Measurements from ENCODE around the gene ASB1.
A peak's percentile ranks its signal among the peaks of the same experiment; 100 is the strongest.
"Not testable (repeated sequence)": the region's sequence is repeated elsewhere in the genome, so short reads cannot be mapped to it uniquely, and the experiment has no call there.

ASB1 gene

GRCh38 chr2:238423561-238424312, 3.0 kb upstream of the ASB1 start:
- no peak for DNase-seq (ENCODE audit: low spot score)

GRCh38 chr2:238424313-238424700, 2.4 kb upstream of the ASB1 start:
- DNase-seq (ENCODE audit: low spot score): no peak

DNA sequence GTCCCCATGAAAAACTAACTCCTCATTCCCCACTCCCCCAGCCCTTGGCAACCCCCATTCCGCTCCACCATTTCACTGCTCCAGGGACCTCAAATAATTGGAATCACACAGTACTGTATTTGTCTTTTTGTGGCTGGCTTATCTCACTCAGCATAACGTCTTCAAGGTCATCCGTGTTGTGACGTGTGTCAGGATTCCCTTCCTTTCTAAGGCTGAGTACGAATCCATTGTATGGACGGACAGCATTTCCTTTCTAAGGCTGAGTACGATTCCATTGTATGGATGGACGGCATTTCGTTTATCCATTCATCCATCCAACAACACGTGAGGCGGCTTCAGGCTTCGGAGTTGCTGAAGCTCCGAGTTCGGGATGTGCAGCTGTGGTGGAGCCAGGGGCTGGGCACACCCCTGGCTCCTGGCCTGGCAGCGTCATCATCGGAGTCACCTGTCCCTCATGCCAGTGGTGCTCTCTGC, 1.2 kb upstream of the ASB1 start:
- DNase-seq (ENCODE audit: low spot score): no peak

- DNase-seq (ENCODE audit: low spot score): peak; percentile 92
Observed at GRCh38 chr2:238425979-238426567, 654 bp upstream of the ASB1 start.

DNA sequence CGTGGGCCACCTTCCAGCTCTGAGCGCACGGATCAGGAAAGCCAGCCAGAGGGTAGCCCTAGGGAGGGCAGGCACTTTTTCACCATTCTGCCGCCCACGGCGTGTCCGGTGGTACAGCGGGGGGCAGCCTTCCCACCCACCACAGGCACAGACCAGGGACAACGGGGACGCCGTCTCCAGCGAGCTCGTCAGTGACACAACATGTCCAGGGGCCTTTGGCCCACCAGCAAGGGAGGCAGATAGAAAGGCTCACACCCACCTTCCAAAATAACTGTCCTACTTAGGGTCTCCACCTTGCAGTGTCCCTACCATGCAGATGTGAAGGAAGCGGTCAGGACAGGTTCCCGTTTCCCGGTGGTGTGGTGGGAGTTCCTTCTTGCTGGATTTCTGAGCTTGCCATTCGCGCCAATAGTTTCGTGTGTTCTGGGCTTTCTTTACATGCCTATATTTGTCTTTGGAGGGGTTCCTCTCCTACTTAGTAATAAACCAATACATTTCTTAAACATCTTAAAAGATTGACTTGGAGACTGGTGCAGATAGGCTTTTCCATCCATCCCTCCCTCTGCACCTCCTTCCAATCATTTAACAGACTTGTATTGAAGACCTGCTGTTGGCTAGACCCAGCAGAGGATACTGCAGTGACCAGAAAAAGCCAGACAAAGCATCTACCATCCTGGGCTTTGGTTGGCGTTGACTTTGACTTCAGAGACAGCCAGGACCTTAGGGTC, 872 bp downstream of the ASB1 start:
- DNase-seq (ENCODE audit: low spot score): no peak

DNA sequence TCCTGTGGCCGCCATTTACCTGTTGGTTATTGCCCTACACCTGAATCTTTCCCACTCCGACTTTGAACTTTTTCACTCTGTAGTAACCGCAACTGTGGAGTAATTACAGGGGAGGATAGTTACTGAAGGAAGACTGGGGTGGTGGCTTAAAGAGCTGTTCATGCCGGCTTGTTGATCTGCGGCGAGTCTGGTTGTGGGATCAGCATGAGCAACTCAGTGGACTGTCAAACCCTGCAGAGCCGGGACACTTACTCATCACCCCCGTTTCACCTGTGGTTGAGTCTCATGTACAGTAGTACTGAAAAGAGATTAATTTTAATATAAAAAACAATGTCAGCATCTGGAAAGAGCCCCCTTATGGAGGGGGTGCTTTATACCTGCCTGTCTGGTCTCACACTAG, 2.1 kb downstream of the ASB1 start:
- DNase-seq (ENCODE audit: low spot score): no peak

DNA sequence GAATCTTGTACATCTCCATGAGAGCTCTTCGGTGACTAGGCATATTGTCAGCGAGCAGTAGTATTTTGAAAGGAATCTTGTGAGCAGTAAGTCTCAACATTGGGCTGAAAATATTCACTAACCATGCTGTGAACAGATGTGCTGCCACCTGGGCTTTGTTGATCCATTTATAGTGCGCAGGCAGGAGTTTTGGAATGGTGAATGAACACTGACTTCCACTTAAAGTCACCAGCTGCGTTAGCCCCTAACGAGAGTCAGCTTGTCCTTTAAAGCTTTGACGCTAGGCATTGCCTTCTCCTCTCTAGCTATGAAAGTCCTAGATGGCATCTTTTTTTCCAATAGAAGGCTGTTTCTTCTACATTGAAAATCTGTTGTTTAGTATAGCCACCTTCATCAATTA, 4.1 kb downstream of the ASB1 start:
- DNase-seq (ENCODE audit: low spot score): no peak

GRCh38 chr2:238431456-238431855, 4.7 kb downstream of the ASB1 start:
- DNase-seq (ENCODE audit: low spot score): no peak

- no peak for DNase-seq (ENCODE audit: low spot score)
Observed at GRCh38 chr2:238433300-238433915, 6.7 kb downstream of the ASB1 start.

DNA sequence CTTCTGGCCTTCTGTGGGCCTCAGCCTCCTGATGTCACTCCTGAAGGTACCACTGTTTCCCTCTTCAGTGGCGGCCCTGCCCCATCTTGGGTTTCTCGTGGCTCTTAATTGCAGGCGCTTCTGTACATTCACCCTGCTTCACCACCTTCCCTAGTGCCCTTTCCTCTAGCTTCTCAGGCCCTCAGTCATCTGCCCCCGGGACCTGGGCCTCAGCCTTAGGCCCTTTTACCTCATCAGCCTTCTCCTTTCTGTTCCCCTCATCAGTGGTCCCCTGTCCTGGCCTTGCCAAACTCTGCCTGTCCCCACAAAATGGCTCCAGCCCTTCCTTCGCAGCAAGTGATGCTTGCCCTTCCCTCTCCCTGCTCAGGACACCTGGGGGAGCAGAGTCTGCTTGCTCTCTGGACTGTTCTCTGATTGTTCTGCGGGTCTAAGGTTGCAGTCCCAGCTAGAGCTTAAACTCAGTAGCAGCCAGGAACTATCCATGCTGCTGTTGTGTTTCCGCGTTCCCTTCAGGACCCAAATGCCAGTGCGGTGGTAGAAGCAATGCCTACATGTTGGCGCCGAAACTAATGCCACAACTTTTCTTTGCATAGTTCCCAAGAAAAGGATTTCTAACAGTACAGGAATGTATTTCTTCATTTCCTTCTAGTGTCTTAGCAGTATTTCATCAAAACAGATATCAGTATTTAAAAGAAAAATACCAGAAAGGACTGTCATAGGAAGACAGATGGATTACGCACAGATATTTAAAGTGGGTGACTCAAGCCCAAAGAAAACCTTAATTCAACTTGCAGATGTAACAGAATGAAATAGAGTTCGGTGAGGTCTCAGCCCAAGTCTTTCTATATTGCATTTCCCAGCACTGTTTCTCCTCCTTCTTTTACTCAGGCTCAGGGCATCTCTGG, 7.5 kb downstream of the ASB1 start:
- DNase-seq (ENCODE audit: low spot score): no peak

- DNase-seq (ENCODE audit: low spot score): no peak
Observed at GRCh38 chr2:238434846-238435751, 8.4 kb downstream of the ASB1 start.

DNA sequence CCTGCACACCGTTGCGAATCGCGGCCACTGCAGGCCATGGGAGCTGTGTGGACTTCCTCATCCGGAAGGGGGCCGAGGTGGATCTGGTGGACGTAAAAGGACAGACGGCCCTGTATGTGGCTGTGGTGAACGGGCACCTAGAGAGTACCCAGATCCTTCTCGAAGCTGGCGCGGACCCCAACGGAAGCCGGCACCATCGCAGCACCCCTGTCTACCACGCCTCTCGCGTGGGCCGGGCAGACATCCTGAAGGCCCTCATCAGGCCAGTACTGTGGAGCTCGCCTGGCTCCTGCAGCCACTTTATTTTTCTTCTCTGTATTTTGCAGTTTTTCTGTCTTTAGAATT, 9.0 kb downstream of the ASB1 start:
- DNase-seq (ENCODE audit: low spot score): no peak

DNA sequence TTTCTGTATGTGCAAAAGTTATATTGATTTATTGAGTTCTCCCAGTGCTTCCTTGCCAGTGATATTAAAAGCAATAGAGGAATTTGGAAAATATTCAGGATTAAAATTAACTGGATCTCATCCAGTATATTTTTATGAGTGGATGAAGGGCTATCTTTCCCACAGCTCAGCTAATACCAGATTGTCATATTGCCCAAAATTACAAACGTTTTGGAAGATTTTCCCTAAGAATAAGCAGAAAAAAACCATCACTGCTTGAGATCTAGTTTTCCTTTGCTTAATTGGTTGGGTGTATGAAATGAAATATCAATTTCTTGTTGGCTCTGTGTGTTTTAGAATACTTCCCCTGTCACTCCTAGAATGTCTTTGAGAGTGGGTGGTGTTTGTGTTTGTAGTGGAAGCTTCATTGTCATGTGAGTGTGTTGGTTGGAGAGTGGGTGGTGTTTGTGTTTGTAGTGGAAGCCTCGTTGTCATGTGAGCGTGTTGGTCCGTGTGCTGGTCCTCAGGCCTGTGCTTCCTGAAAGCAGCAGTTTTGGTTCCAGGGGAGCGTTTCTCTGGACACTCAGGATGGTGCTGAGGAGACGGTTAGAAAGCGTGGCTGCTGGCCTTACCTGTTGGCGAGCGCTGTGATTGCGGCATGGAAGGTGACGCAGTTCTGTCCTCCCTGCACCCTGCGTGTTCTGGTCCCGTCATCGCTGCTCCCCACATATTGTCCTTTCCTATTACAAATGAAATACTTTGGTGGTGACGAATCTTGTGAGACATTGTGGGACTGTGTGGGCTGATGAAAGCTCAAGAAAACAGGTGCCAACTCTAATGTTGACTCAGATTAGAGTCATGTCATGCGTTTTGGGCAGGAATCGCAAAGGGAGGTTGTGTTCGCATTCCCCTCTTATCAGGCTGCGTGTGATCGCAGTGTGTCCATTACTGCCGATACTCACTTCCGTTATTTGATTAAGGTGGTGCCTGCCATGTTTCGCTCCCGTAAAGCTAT, 12.4 kb downstream of the ASB1 start:
- DNase-seq (ENCODE audit: low spot score): no peak

DNA sequence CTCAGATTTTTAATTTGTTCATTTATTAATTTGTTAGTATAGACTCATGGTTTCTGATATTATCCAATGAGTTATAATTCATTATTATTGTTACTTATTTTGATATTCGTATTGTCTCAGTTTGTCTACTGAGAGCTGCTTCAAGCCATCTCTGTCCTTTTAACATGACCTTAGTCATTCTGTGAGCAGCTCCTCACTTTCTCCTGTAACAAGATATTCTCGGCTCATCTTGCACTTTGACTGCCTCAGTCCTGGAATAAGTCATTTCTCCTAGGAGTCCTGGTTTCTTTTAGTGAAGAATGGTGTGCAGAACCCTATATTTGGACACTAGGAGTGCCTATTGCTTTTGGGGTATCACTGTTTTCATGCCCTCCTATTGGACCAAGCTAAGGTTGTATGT, 13.2 kb downstream of the ASB1 start:
- DNase-seq (ENCODE audit: low spot score): no peak

- DNase-seq (ENCODE audit: low spot score): no peak
Observed at GRCh38 chr2:238440331-238440730, 13.6 kb downstream of the ASB1 start.

GRCh38 chr2:238440767-238441166, 14.0 kb downstream of the ASB1 start:
- DNase-seq (ENCODE audit: low spot score): no peak

GRCh38 chr2:238441262-238442114, 14.8 kb downstream of the ASB1 start:
- peak; percentile 55 for DNase-seq (ENCODE audit: low spot score)

DNA sequence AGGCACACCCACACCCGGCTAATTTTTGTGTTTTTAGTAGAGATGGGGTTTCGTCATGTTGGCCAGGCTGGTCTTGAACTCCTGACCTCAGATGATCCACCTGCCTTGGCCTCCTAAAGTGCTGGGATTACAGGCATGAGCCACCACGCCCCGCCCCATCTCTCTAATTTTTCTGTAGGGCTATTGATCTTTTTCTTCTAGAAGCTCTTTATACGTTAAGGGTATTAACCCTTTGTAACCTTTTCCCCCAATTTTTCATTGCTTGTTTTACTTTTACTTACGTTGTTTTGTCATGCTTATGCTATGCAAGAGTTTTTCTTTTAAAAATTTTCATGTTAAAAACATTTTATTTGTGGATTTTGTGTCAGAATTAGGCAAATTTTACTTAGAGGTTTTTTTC, 15.5 kb downstream of the ASB1 start:
- not testable (repeated sequence) for DNase-seq (ENCODE audit: low spot score)

DNA sequence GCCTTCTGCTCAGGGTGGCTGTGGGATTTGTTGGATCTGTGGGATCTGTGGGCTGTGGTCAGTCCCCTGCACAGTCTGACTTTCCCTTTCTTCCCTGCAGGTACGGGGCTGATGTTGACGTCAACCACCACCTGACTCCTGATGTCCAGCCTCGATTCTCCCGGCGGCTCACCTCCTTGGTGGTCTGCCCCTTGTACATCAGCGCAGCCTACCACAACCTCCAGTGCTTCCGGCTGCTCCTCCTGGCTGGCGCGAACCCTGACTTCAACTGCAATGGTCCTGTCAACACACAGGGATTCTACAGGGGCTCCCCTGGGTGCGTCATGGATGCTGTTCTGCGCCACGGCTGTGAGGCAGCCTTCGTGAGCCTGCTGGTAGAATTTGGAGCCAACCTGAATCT, 17.5 kb downstream of the ASB1 start:
- DNase-seq (ENCODE audit: low spot score): no peak

Measured in HuH-7 (cell line).